Skeletal muscle satellite cell (primary cell): ENCODE measurements around the gene RBKS. TPM values are rescaled to one million over a fixed set of nuclear protein-coding genes. Genes with fewer than 3 reads are reported as not detected.

ENCODE experiments used
- H3K27me3 ChIP-seq: 2 replicates; pipeline ENCODE4 v1.7.0; 2013; ENCODE audit warnings: low read length; ENCODE audit not compliant: control insufficient read depth, insufficient read depth
- H3K36me3 ChIP-seq: 2 replicates; pipeline ENCODE4 v1.7.0; 2013; ENCODE audit warnings: mild to moderate bottlenecking, control low read depth, low read length; ENCODE audit not compliant: insufficient read depth
- H3K4me1 ChIP-seq: 2 replicates; pipeline ENCODE4 v1.7.0; 2013; ENCODE audit warnings: low read length; ENCODE audit not compliant: control insufficient read depth, insufficient read depth
- H3K4me2 ChIP-seq: 2 replicates; pipeline ENCODE4 v1.7.0; 2013; ENCODE audit warnings: mild to moderate bottlenecking, low read length
- H3K4me3 ChIP-seq: 2 replicates; pipeline ENCODE4 v1.7.0; 2013; ENCODE audit warnings: low read length
- H3K9ac ChIP-seq: 2 replicates; pipeline ENCODE4 v1.7.0; 2013; ENCODE audit warnings: mild to moderate bottlenecking, low read depth, low read length, moderate library complexity
- H3K9me3 ChIP-seq: replicated peaks from 2 replicates; pipeline ENCODE4 v1.7.0; 2013; ENCODE audit warnings: mild to moderate bottlenecking, control low read depth, low read length
- total RNA-seq: library from RNA; depleted of rRNA; stranded (reverse); fragments of >200 nt; gene quantifications from 2 replicates; pipeline ENCODE4 v1.2.3, GENCODE V29; 2012; rRNA removed

RBKS gene
- total RNA-seq = 0.76 and 2.0 TPM in 2 replicates

GRCh38 chr2:27890146-27890923 is at the start of gene RBKS, which contains the start of gene BABAM2:
RBKS (minus strand) TSS chr2:27890387; CDS start chr2:27890345, 42 bp downstream.
BABAM2 (plus strand) TSS chr2:27890729; CDS start chr2:27894557, 3,828 bp downstream.
- peak within 1 kb of the TSS; percentile 83 for H3K4me2 ChIP-seq
- H3K36me3 ChIP-seq = no peaks in the 10 kb centered on the region
- peak within 1 kb of the TSS; percentile 97 for H3K9ac ChIP-seq
- H3K9me3 ChIP-seq = no peaks in the 10 kb centered on the region
- H3K27me3 ChIP-seq = no peaks in the 10 kb centered on the region
- H3K4me1 ChIP-seq = peaks cover 41% of the 10 kb centered on the region
- H3K4me3 ChIP-seq = peak within 1 kb of the TSS; percentile 99

- no peaks in the 10 kb centered on the region for H3K27me3 ChIP-seq
- H3K9me3 ChIP-seq = no peaks in the 10 kb centered on the region
- no peak overlapping the region for H3K9ac ChIP-seq
- H3K4me3 ChIP-seq = no peak overlapping the region
- peaks cover 12% of the 10 kb centered on the region for H3K4me1 ChIP-seq
- H3K36me3 ChIP-seq = no peaks in the 10 kb centered on the region
- H3K4me2 ChIP-seq = no peak overlapping the region
These were observed 44.8 kb upstream of the RBKS start for GRCh38 chr2:27935026-27935425.

GRCh38 chr2:27932396-27932795 is 42.2 kb upstream of the RBKS start:
- no peak overlapping the region for H3K9ac ChIP-seq
- peaks cover 12% of the 10 kb centered on the region for H3K4me1 ChIP-seq
- no peak overlapping the region for H3K4me2 ChIP-seq
- no peak overlapping the region for H3K4me3 ChIP-seq
- no peaks in the 10 kb centered on the region for H3K36me3 ChIP-seq
- H3K9me3 ChIP-seq = no peaks in the 10 kb centered on the region
- H3K27me3 ChIP-seq = no peaks in the 10 kb centered on the region

GRCh38 chr2:27931361-27931950 is 41.3 kb upstream of the RBKS start:
- Histone ChIP-seq H3K9ac (no peak overlapping the region), H3K4me3 (no peak overlapping the region), H3K4me2 (no peak overlapping the region), H3K9me3 (no peaks in the 10 kb centered on the region), H3K36me3 (no peaks in the 10 kb centered on the region), H3K27me3 (no peaks in the 10 kb centered on the region), H3K4me1 (peaks cover 12% of the 10 kb centered on the region)

- Histone ChIP-seq H3K4me2 (no peak overlapping the region), H3K9ac (no peak overlapping the region), H3K4me3 (no peak overlapping the region), H3K36me3 (no peaks in the 10 kb centered on the region), H3K9me3 (no peaks in the 10 kb centered on the region), H3K27me3 (no peaks in the 10 kb centered on the region), H3K4me1 (peaks cover 12% of the 10 kb centered on the region)
These were observed 39.8 kb upstream of the RBKS start for GRCh38 chr2:27929916-27930486.

- Histone ChIP-seq H3K4me3 (no peak overlapping the region), H3K36me3 (no peaks in the 10 kb centered on the region), H3K4me1 (peaks cover 3% of the 10 kb centered on the region), H3K27me3 (no peaks in the 10 kb centered on the region), H3K9me3 (no peaks in the 10 kb centered on the region), H3K4me2 (no peak overlapping the region), H3K9ac (no peak overlapping the region)
These were observed 35.7 kb upstream of the RBKS start for GRCh38 chr2:27925766-27926472.

GRCh38 chr2:27922842-27923241 is 32.7 kb upstream of the RBKS start:
- Histone ChIP-seq H3K4me3 (no peak overlapping the region), H3K4me1 (peaks cover 14% of the 10 kb centered on the region), H3K9ac (no peak overlapping the region), H3K36me3 (no peaks in the 10 kb centered on the region), H3K4me2 (no peak overlapping the region), H3K27me3 (no peaks in the 10 kb centered on the region), H3K9me3 (no peaks in the 10 kb centered on the region)

- peaks cover 14% of the 10 kb centered on the region for H3K4me1 ChIP-seq
- H3K27me3 ChIP-seq = no peaks in the 10 kb centered on the region
- no peaks in the 10 kb centered on the region for H3K9me3 ChIP-seq
- H3K4me2 ChIP-seq = no peak overlapping the region
- no peak overlapping the region for H3K9ac ChIP-seq
- H3K4me3 ChIP-seq = no peak overlapping the region
- no peaks in the 10 kb centered on the region for H3K36me3 ChIP-seq
These were observed 31.8 kb upstream of the RBKS start for GRCh38 chr2:27921880-27922547.

GRCh38 chr2:27921424-27921823 is 31.2 kb upstream of the RBKS start:
- Histone ChIP-seq H3K9me3 (no peaks in the 10 kb centered on the region), H3K4me1 (peaks cover 17% of the 10 kb centered on the region), H3K4me2 (no peak overlapping the region), H3K36me3 (no peaks in the 10 kb centered on the region), H3K4me3 (no peak overlapping the region), H3K9ac (no peak overlapping the region), H3K27me3 (no peaks in the 10 kb centered on the region)

GRCh38 chr2:27920148-27920885 is 30.1 kb upstream of the RBKS start:
- Histone ChIP-seq H3K4me2 (no peak overlapping the region), H3K4me1 (peaks cover 25% of the 10 kb centered on the region), H3K27me3 (no peaks in the 10 kb centered on the region), H3K9me3 (no peaks in the 10 kb centered on the region), H3K4me3 (no peak overlapping the region), H3K36me3 (no peaks in the 10 kb centered on the region), H3K9ac (peak overlapping the region; percentile 40)
